Esophagus squamous epithelium (tissue), 4 donors: ENCODE measurements around the gene TSSK1B.

Experiments
- POLR2A ChIP-seq, 4 donors: fragments of 450-650 bp; IDR thresholded peaks; one replicate each; pipeline ENCODE4 v1.6.1; 2017; ENCODE audit warnings: antibody characterized with exemption in 4 of 4, mild to moderate bottlenecking in 4 of 4, moderate library complexity in 3 of 4
- TF ChIP-seq, protein P1 (sequence below), 6 experiments: fragments of 450-650 bp in 4 of 6; fragments of 200-600 bp in 2 of 6; sonication (generic) in 2 of 6; IDR thresholded peaks; one replicate each; pipeline ENCODE4 v1.5.1; 2016 to 2019; ENCODE audit warnings: antibody characterized with exemption in 6 of 6, mild to moderate bottlenecking in 4 of 6, moderate library complexity in 4 of 6

DNA sequence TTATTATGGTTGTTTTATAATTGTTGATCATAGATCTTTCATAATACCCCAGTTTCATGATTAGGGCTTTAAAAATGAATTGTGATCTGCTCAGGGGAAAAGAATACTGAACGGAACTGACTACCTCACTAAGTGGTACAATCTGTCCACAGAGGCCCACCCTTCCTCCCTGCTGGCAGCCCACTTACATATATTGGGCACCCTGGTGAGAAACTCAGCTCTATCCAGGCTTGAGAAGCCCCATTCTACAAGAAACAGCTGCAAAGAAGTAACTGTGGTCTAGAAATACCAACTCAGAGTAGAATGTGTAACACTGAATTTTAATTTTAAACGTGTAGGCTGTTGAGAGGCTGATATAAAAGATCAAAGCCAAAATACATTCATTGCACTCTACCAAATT, 46.9 kb downstream of the TSSK1B start:
- TF ChIP-seq, protein P1, sequence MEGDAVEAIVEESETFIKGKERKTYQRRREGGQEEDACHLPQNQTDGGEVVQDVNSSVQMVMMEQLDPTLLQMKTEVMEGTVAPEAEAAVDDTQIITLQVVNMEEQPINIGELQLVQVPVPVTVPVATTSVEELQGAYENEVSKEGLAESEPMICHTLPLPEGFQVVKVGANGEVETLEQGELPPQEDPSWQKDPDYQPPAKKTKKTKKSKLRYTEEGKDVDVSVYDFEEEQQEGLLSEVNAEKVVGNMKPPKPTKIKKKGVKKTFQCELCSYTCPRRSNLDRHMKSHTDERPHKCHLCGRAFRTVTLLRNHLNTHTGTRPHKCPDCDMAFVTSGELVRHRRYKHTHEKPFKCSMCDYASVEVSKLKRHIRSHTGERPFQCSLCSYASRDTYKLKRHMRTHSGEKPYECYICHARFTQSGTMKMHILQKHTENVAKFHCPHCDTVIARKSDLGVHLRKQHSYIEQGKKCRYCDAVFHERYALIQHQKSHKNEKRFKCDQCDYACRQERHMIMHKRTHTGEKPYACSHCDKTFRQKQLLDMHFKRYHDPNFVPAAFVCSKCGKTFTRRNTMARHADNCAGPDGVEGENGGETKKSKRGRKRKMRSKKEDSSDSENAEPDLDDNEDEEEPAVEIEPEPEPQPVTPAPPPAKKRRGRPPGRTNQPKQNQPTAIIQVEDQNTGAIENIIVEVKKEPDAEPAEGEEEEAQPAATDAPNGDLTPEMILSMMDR (IDR thresholded peaks at IDR 0.05), result no peak
- no peak for TF ChIP-seq POLR2A (IDR thresholded peaks at IDR 0.05)
